GM19193 (cell line): ENCODE data around the gene FOXA3.

ENCODE experiments used
- POLR2A ChIP-seq: IDR thresholded peaks from 4 replicates; pipeline ENCODE4 v1.6.1; 2011; ENCODE audit not compliant: insufficient read depth, insufficient read length; ENCODE audit errors: extremely low read depth

The FOXA3 gene

GRCh38 chr19:45825263-45825605 lies 38.9 kb upstream of the FOXA3 start:
- TF ChIP-seq POLR2A = no peak

GRCh38 chr19:45825917-45826893 lies 37.9 kb upstream of the FOXA3 start:
- no peak for TF ChIP-seq POLR2A

GRCh38 chr19:45826934-45827333 lies 37.2 kb upstream of the FOXA3 start:
- TF ChIP-seq POLR2A = no peak

GRCh38 chr19:45827459-45828093 lies 36.5 kb upstream of the FOXA3 start:
- TF ChIP-seq POLR2A = no peak

GRCh38 chr19:45828523-45828922 lies 35.6 kb upstream of the FOXA3 start:
- no peak for TF ChIP-seq POLR2A

GRCh38 chr19:45828945-45829344 lies 35.2 kb upstream of the FOXA3 start:
- TF ChIP-seq POLR2A = no peak

GRCh38 chr19:45834970-45835369 lies 29.2 kb upstream of the FOXA3 start:
- TF ChIP-seq POLR2A = no peak

- TF ChIP-seq POLR2A = no peak
Observed at GRCh38 chr19:45842198-45842597, 21.9 kb upstream of the FOXA3 start.

- no peak for TF ChIP-seq POLR2A
Observed at GRCh38 chr19:45847663-45848062, 16.5 kb upstream of the FOXA3 start.

GRCh38 chr19:45848922-45849321 lies 15.2 kb upstream of the FOXA3 start:
- no peak for TF ChIP-seq POLR2A

GRCh38 chr19:45852145-45852750 lies 11.9 kb upstream of the FOXA3 start:
- TF ChIP-seq POLR2A = no peak

GRCh38 chr19:45852983-45853382 lies 11.1 kb upstream of the FOXA3 start:
- TF ChIP-seq POLR2A = no peak

GRCh38 chr19:45854167-45854778 lies 9.9 kb upstream of the FOXA3 start:
- no peak for TF ChIP-seq POLR2A

GRCh38 chr19:45860359-45861259 lies 3.5 kb upstream of the FOXA3 start:
- no peak for TF ChIP-seq POLR2A
